GM21737 (cell line): ENCODE measurements around the gene TOR2A.
"Not testable (repeated sequence)": the region's sequence is repeated elsewhere in the genome, so short reads cannot be mapped to it uniquely, and the experiment has no call there.

Experiments
- ATAC-seq: cut with Tn5 transposase; IDR thresholded peaks from one replicate; pipeline ENCODE4 v1.9.1; 2021; ENCODE audit warnings: mild to moderate bottlenecking, moderate library complexity; ENCODE audit not compliant: unreplicated experiment

Gene TOR2A

DNA sequence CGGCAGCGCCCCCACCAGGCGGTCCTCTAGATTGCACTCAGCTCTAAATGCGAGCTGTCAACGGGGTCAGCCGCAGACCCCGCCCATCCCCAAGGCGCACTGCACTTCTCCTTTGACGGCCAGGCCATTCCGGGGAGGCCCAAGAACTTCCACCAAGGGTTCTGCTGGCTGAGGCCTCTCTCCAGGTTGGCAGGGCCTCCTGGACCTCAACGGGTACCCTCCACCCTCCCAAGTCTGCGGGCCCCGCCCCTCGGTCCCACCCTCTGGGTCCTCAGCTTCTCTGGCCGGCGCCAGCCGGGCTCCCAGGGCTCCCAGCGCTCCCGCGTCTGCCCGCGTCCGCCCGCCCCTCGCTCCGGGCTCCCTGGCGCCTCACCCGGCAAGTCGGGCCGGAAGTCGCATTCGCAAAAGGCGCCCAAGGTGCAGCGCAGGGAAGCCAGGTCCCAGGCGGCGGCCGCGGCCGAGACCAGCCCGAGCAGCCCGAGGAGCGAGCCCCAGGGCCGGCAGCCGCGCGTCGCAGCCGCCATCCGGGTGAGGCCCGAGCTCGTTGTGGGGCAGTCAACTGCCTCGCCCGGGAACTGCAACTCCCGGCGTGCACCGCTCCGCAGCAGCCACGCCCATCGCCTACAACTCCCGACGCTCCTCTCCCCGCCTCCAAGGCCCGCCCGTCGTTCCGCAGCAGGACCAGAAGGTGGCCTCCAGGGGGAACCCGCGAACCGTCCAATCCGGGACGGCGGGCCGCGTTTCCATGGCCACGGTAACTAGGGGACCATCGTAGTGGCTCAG, at the start of gene TOR2A:
Gene TOR2A (minus strand): TSS at position 548 of the 783 bp plus-strand sequence. CDS start 24 bp downstream, at position 524.
- peak; percentile 80 for ATAC-seq

DNA sequence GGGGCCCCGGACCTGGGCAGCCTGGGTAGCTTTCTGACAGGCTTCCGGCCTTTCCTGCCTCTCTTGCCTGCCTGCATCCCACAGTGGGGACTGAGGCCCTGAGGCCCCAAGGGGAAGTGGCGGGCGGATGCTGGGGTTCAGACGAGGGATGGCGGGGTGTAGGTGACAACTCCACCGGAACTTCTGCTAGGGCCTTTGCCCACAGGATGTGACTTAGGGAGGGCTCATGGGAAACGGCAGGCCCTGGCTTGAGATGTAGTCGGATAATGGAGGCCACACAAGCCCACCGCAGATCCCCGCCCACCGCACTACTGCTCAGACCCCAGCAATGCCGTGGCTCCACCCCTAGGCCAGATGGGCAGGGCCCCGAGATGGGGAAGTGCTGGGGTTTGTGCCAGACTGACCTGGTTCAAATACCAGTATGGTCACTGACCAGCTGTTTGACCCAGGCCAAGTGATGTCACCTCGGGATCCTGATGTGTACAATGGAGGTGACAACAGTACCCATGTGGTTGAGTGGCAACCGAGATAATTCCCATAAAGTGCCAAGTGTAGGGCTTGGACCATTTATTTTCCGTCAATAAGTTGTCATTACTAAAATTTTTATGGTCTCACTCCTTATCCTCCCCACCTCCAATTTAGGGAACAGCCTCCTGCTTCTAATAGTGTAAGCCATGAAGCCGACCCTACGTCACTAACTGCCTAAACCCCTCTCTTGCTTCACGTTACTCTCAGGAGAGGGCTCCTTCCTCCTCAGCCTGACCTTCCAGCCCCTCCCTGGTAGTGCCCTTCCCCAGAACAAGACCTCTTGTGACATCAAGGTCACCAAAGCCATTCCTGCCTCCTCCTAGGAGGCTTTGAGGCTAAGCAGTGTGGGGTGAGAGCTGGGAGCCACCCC, 48.3 kb upstream of the TOR2A start:
- ATAC-seq = no peak

- ATAC-seq = no peak
Observed at GRCh38 chr9:127781806-127782205, 46.7 kb upstream of the TOR2A start.

DNA sequence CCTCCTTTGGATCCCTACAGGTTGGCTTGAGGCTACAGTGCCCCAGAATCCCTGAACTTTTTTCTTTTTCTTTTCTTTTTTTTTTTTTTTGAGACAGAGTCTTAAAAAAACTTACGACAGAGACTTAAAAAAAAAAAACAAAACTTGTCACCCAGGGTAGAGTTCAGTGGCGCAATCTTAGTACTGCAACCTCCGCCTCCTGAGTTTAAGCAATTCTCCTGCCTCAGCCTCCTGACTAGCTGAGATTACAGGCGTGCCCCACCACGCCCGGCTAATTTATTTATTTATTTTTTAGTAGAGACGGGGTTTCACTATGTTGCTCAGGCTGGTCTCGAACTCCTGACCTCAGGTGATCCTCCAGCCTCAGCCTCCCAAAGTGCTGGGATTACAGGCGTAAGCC, 45.8 kb upstream of the TOR2A start:
- not testable (repeated sequence) for ATAC-seq

DNA sequence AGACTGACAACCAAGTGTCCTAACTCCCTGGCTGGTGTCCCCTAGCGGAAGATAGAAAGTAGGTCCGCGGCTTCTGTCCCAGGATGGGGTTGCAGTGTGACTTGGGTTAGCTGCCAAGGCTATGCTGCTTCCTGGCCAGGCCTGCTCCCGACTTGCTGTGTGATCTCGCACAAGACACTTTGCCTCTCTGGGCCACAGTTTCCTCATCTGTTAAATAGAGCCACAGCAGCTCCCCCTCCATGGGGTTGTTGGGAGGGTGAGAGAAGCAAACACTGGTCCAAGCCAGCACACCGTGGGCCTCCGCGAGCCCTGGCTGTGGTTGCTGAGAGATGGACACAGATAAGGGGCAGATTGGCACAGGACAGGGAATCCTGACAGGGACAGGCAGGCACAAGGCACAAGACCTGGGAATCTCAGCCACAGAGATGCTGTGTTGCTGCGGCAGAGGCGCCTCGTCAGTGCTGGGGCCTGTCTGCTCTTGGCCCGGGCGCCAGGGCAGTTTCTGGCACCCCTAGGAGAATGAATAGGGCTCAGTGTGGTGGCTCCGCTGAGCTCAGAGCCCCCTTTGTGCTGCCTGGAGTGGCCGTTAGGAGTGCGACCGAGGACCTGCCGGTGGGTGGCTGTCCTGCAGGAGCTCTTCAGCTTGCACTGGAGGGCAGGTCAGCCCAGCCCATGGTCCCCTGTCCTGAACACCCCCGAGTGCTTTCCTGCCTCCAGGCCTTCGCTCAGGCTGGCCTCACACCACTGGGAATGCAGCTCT, 45.2 kb upstream of the TOR2A start:
- ATAC-seq = no peak

DNA sequence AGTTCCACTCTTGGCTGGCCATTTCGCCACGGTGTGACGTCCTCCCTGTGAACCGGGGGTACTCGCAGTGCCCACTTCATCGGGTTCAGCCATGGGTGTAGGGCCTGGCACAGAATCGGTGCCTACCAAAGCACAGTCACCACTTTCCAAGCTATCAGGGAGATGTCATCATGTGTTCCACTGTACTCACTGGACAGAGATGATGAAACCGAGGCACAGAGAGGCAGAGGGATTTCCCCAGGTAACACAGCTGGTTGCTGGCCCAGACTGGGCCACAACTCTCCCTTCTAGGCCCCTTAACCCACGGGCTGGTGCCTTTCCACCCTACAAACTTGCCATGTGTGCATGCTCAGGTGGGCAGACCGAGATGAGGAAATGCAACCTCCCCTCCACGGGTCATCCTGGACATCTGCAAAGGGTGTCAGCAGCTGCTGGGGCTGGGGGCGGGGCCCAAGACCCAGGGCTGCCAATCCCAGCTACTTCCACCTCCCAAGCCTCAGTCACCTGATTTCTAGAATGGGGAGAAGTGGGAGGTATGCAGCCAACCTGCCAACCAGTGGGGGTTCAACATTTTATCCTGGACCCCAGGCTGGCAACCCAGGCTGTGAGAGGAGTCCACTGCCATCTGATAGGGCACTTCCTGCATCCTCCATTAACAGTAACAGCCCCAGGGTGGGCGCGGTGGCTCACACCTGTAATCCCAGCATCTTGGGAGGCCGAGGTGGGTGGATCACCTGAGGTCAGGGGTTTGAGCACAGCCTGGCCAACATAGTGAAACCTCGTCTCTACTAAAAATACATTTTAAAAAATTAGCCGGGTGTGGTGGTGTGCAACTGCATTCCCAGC, 44.3 kb upstream of the TOR2A start:
- peak; percentile 34 for ATAC-seq

GRCh38 chr9:127778280-127779135, 43.4 kb upstream of the TOR2A start, which contains the start of gene SH2D3C:
Gene SH2D3C, minus strand, starts transcription at chr9:127778666. Its CDS starts 39 bp downstream, at chr9:127778627.
- peak; percentile 34 for ATAC-seq

DNA sequence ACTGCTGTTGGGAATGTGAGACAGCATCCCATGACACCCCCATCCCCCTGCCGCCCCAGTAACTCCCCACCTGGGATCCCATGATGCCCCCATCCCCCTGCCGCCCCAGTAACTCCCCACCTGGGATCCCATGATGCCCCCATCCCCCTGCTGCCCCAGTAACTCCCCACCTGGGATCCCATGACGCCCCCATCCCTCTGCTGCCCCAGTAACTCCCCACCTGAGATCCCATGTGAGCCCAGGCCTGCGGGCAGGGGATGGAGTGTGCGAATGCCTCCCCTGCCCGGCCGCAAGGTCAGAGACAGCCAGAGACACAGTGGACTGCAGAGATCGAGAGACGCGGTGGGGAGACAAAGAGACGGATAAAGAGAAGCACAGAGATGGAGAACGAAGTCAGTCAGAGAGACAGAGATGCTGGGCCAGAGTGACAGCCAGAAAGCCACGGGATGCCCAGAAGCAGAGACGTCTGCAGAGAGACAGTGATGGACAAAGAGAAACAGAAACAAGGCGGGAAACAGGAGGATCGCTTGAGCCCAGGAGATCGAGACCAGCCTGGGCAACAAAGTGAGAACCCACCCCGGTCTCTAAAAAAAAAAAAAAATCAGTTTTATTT, 42.4 kb upstream of the TOR2A start:
- no peak for ATAC-seq

DNA sequence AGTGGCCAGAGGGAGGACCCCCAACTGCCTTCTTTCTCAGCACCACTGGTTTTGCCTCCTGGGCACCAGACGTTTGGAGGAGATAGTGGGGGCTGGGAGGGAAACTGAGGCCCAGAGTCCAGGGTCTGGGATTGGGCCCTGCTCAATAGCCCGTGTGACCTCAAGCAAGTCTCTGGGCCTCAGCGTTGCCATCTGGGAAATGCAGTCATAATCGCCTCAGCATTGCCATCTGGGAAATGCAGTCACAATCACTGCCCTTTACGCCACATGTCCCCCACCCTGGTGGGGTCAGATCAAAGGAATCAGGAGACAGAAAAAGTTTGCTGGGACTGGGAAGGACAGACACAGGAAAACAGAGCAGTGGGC, 41.8 kb upstream of the TOR2A start:
- no peak for ATAC-seq

GRCh38 chr9:127776195-127776923, 41.3 kb upstream of the TOR2A start:
- no peak for ATAC-seq

GRCh38 chr9:127773981-127774380, 38.9 kb upstream of the TOR2A start:
- ATAC-seq = no peak

DNA sequence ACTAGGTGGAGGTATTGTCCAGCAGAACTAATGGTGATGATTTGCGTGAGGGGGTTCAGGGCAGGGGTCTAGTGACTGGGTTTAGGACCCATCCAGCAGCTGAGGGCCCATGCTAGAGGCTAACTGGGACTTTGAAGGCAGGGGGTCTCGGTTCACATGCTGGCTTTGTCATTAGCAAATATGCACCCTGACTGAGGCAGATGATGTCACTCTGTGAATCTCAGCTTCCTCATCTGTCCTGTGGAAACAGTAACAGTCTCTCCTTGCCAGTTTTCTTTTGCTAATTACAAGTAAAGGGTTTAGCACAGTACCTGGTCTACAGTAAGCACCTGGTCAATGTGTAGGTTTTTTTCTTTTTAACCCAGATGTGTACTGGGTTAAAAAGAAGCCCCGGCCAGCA, 38.2 kb upstream of the TOR2A start:
- no peak for ATAC-seq

DNA sequence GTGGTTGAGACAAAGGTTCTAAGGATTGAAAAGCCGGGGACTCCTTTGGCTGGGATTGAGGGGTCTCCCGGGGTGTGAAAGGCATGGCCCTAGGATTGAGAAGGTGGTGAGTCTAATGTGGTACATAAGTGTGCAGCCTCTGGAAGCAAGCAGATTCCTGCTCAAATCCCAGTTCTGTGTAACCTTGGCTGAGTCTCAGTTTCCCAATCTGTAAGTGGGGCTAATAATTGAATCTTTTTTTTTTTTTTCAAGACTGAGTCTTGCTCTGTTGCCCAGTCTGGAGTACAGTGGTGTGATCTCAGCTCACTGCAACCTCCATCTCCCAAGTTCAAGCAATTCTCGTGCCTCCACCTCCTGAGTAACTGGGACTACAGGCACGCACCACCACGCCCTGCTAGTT, 37.5 kb upstream of the TOR2A start:
- no peak for ATAC-seq

- no peak for ATAC-seq
Observed at GRCh38 chr9:127771570-127772189, 36.6 kb upstream of the TOR2A start.

GRCh38 chr9:127770905-127771569, 35.9 kb upstream of the TOR2A start:
- peak; percentile 83 for ATAC-seq

GRCh38 chr9:127770583-127770904, 35.5 kb upstream of the TOR2A start:
- no peak for ATAC-seq

- no peak for ATAC-seq
Observed at GRCh38 chr9:127769929-127770582, 35.0 kb upstream of the TOR2A start.
